ENCODE measurements around the gene MTIF2.
"Not testable (repeated sequence)": the region's sequence is repeated elsewhere in the genome, so short reads cannot be mapped to it uniquely, and the experiment has no call there.

Gene MTIF2

DNA sequence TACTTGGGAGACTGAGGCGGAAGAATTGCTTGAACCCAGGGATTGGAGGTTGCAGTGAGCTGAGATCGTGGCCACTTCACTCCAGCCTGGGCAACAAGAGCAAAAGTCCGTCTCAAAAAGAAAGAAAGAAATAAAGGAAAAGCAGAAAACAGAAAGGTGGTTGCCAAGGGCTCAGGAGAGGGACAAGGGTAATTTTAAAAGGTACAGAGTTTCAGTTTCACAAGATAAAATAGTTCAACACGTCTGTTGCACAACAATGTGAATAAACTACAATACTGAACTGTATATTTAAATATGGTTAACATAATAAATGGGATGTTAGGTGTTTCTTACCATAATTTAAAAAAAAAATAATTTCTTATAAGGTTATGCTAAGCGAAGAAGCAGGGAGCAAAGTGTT lies 23.6 kb downstream of the MTIF2 start:
- WGBS, 2 experiments = 89 to 95% methylated on average over 3 to 4 of the region's 5 CpGs
- H3K4me1 ChIP-seq (ENCODE audit: control insufficient read depth, insufficient read depth, low read length) = no peaks in the 10 kb centered on the region
- no peaks in the 10 kb centered on the region for H3K27me3 ChIP-seq (ENCODE audit: control insufficient read depth, insufficient read depth, low read length, poor library complexity, severe bottlenecking)
- H3K36me3 ChIP-seq (ENCODE audit: control insufficient read depth, insufficient read depth, low read length) = peaks cover 11% of the 10 kb centered on the region
- no peak overlapping the region for H3K27ac ChIP-seq (ENCODE audit: insufficient read depth, low read depth, low read length, poor library complexity, severe bottlenecking)
- H3K9me3 ChIP-seq (ENCODE audit: control insufficient read depth, low read length) = no peaks in the 10 kb centered on the region
- no peak overlapping the region for H3K4me3 ChIP-seq (ENCODE audit: insufficient read depth, low read depth, low read length)

DNA sequence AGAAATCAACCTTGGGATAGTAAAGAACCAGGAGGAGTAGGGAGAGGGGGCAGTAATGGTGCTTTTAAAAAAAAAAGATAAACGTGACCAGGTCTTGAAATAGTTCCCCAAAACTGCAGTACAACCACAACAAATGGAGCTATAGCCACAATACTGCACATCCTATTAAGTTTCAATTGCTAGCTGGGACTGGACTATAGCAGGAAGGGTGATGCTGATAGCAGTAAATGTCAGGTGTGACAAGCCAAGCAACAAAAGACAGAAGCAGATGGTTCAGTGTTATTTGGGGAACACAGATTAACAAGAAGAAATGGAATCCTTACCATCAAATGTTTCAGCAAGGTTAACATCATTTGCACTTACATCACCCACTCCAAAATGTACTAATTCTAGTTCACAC lies 26.4 kb downstream of the MTIF2 start:
- WGBS, 2 experiments = 79% methylated on average over 1 of the region's 1 CpG; no CpG with 5 or more reads in 1 of the 2 experiments
- Histone ChIP-seq H3K9me3 (ENCODE audit: control insufficient read depth, low read length) (no peaks in the 10 kb centered on the region), H3K4me1 (ENCODE audit: control insufficient read depth, insufficient read depth, low read length) (no peaks in the 10 kb centered on the region), H3K27me3 (ENCODE audit: control insufficient read depth, insufficient read depth, low read length, poor library complexity, severe bottlenecking) (no peaks in the 10 kb centered on the region), H3K36me3 (ENCODE audit: control insufficient read depth, insufficient read depth, low read length) (peaks cover 16% of the 10 kb centered on the region), H3K27ac (ENCODE audit: insufficient read depth, low read depth, low read length, poor library complexity, severe bottlenecking) (no peak overlapping the region), H3K4me3 (ENCODE audit: insufficient read depth, low read depth, low read length) (no peak overlapping the region)

DNA sequence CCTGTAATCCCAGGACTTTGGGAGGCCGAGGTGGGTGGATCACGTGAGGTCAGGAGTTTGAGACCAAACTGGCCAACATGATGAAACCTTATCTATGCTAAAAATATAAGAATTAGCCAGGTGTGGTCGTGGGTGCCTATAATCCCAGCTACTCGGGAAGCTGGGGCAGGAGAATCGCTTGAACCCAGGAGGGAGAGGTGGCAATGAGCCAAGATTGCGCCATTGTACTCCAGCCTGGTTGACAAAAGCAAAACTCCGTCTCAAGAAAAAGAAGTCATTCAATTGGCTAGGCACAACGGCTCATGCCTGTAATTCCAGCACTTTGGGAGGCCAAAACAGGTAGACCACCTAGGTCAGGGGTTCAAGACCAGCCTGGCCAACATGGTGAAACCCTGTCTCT lies 27.4 kb downstream of the MTIF2 start:
- H3K9me3 ChIP-seq (ENCODE audit: control insufficient read depth, low read length); H3K27me3 ChIP-seq (ENCODE audit: control insufficient read depth, insufficient read depth, low read length, poor library complexity, severe bottlenecking); H3K4me3 ChIP-seq (ENCODE audit: insufficient read depth, low read depth, low read length); H3K4me1 ChIP-seq (ENCODE audit: control insufficient read depth, insufficient read depth, low read length); H3K27ac ChIP-seq (ENCODE audit: insufficient read depth, low read depth, low read length, poor library complexity, severe bottlenecking): not testable (repeated sequence)
- 90 to 95% methylated on average over 8 of the region's 8 CpGs for WGBS, 2 experiments
- H3K36me3 ChIP-seq (ENCODE audit: control insufficient read depth, insufficient read depth, low read length) = peaks cover 10% of the 10 kb centered on the region

DNA sequence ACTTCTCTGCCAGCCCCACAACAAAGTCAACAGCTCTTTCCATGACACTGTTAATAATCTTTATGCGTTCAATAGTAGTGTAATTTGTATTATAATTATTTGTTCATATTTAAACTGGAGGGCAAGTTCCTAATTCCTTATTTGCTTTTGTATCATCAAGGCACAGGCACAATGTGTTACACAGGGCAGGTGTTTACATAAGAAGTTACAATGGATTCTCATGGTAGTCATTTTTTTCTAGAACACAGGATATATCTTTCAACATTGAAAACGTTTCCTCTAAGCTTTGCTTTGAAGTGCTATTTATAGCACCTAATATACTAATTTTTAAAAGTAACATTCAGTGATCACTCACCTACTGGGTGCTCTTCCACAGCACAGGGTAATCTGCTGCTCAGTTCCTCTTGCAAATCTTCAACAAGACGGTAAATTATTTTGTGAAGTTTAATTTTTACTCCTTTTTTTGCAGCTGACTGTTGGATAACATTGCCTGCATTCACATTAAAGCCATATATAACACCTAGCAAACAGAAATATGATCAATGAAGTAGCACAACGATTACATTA lies 29.3 kb downstream of the MTIF2 start:
- Histone ChIP-seq H3K9me3 (ENCODE audit: control insufficient read depth, low read length) (no peaks in the 10 kb centered on the region), H3K36me3 (ENCODE audit: control insufficient read depth, insufficient read depth, low read length) (peaks cover 15% of the 10 kb centered on the region)
- 92 to 93% methylated on average over 2 to 3 of the region's 4 CpGs for WGBS, 2 experiments

DNA sequence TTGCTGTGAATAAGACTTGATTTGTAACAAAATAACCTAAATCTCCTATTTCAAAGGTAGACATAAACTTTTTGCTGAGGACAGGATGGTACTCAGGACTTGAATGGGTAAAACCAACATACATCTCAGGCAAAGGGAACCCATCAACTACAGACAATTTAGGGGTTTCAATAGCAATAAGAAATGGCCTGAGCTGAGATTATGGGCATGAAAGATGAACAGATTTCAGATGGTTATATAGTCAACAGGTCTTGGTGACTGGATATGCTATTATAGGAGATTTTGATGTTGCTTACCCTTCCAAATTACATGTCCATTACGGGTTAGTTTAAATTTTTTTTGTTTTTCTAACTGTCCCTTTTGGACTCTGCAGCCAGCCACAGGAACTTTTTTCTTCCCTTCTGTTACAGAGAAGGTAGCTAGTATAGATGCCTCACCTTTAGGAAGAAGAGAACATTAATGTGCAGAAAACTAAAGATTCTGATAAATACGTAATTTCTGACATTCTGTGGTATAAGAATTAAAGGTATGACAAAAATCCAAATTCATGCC lies 32.0 kb downstream of the MTIF2 start:
- Histone ChIP-seq H3K9me3 (ENCODE audit: control insufficient read depth, low read length) (no peaks in the 10 kb centered on the region), H3K4me3 (ENCODE audit: insufficient read depth, low read depth, low read length) (no peak overlapping the region), H3K4me1 (ENCODE audit: control insufficient read depth, insufficient read depth, low read length) (peaks cover 13% of the 10 kb centered on the region), H3K36me3 (ENCODE audit: control insufficient read depth, insufficient read depth, low read length) (peaks cover 26% of the 10 kb centered on the region), H3K27me3 (ENCODE audit: control insufficient read depth, insufficient read depth, low read length, poor library complexity, severe bottlenecking) (no peaks in the 10 kb centered on the region), H3K27ac (ENCODE audit: insufficient read depth, low read depth, low read length, poor library complexity, severe bottlenecking) (no peak overlapping the region)
- WGBS, 2 experiments = 100% methylated on average over 2 of the region's 2 CpGs; no CpG with 5 or more reads in 1 of the 2 experiments

More for the DNA sequence above, 29.3 kb downstream of the MTIF2 start:
- H3K27ac ChIP-seq (ENCODE audit: insufficient read depth, low read depth, low read length, poor library complexity, severe bottlenecking) = no peak overlapping the region
- H3K27me3 ChIP-seq (ENCODE audit: control insufficient read depth, insufficient read depth, low read length, poor library complexity, severe bottlenecking) = no peaks in the 10 kb centered on the region
- no peak overlapping the region for H3K4me3 ChIP-seq (ENCODE audit: insufficient read depth, low read depth, low read length)
- H3K4me1 ChIP-seq (ENCODE audit: control insufficient read depth, insufficient read depth, low read length) = peaks cover under 1% of the 10 kb centered on the region

DNA sequence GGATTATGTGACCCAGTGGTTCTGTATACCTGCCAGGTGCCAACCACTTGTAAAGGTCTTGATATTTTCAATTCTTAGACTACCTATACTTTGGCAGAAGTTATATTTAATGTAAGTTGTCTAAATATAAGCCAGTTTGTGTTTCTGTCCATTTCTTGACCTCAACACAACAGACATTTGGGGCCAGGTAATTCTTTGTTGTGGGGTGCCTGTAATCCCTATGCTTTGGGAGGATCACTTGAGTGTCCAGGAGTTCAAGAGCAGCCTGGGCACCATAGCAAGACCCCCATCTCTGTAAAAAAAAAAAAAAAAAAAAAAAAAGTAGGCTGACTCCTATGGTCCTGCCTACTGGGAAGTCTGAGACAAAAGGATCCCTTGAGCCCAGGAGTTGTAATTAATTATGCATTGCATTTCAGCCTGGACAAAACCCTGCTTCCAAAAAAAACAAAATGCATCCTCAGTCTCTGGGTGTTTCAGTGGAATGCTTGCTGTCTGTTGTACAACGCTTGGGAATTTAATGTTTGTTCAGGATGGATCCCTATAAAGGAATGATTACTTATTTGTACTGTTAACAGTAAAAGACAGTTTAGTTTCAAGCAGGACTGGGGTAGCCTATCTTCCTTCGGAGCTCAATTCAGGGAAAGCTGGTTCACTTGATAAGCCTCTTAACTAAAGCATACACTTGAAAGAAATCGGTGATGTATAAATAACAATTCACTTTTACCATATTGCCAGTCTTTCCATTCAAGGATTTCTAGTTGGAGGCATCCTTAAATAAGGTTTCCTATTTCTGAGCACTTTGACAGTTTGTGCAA lies 33.1 kb downstream of the MTIF2 start:
- Histone ChIP-seq H3K4me1 (ENCODE audit: control insufficient read depth, insufficient read depth, low read length) (peaks cover 16% of the 10 kb centered on the region), H3K9me3 (ENCODE audit: control insufficient read depth, low read length) (no peaks in the 10 kb centered on the region), H3K27ac (ENCODE audit: insufficient read depth, low read depth, low read length, poor library complexity, severe bottlenecking) (peak overlapping the region; percentile 38), H3K27me3 (ENCODE audit: control insufficient read depth, insufficient read depth, low read length, poor library complexity, severe bottlenecking) (no peaks in the 10 kb centered on the region), H3K36me3 (ENCODE audit: control insufficient read depth, insufficient read depth, low read length) (peaks cover 26% of the 10 kb centered on the region), H3K4me3 (ENCODE audit: insufficient read depth, low read depth, low read length) (no peak overlapping the region)
- 89 to 95% methylated on average over 3 of the region's 3 CpGs for WGBS, 2 experiments

DNA sequence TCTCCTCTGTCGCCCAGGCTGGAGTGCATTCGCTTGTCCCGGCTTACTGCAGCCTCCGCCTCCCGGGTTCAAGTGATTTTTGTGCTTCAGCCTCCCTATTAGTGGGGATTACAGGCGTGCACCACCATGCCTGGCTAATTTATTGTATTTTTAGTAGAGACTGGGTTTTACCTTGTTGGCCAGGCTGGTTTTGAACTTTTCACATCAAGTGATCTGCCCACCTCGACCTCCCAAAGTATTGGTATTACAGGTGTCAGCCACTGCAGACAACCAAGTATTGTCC lies 35.4 kb downstream of the MTIF2 start:
- Histone ChIP-seq H3K36me3 (ENCODE audit: control insufficient read depth, insufficient read depth, low read length) (peaks cover 20% of the 10 kb centered on the region), H3K9me3 (ENCODE audit: control insufficient read depth, low read length) (no peaks in the 10 kb centered on the region), H3K4me1 (ENCODE audit: control insufficient read depth, insufficient read depth, low read length) (peaks cover 17% of the 10 kb centered on the region), H3K4me3 (ENCODE audit: insufficient read depth, low read depth, low read length) (peak overlapping the region; percentile 79), H3K27ac (ENCODE audit: insufficient read depth, low read depth, low read length, poor library complexity, severe bottlenecking) (no peak overlapping the region), H3K27me3 (ENCODE audit: control insufficient read depth, insufficient read depth, low read length, poor library complexity, severe bottlenecking) (no peaks in the 10 kb centered on the region)
- WGBS, 2 experiments = 74 to 76% methylated on average over 7 of the region's 7 CpGs

DNA sequence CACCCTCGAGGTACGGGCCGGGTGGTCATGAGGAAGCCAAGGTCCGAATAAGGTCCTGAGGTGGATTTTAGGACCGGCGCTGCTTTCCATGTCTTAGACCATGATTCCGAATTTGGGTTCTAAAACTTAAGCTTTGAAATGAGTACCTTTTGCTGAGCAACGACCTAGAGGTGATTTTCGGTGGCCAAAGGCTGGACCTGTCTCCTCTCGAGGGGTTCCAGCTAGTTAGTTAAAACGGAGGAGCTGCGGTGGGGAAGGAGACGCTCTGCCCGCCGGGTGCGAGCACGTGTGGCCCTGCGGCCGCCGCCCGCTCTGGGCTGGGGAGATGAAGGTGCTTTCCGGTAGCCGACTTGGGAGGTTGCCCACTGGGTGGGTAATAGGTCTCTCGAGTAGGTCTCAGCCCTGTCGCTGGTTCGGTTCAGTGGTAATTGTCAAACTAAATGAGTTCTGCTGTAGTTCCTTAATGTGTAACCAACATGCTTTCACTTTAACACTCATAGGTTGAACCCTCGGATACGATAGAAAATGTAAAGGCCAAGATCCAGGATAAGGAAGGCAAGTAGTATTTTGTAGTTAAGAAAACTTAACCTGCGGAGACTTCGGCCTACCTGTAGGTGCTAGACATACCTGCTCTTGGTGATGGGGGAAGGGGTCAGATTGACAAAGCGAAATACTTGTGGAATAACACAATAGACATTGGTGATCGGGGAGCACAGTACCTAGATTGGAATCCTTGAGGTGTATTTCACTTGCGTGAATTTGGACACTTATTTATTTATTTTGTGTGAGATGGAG lies 36.0 kb downstream of the MTIF2 start:
- no peaks in the 10 kb centered on the region for H3K9me3 ChIP-seq (ENCODE audit: control insufficient read depth, low read length)
- 5 to 6% methylated on average over 32 to 33 of the region's 33 CpGs for WGBS, 2 experiments
- no peaks in the 10 kb centered on the region for H3K27me3 ChIP-seq (ENCODE audit: control insufficient read depth, insufficient read depth, low read length, poor library complexity, severe bottlenecking)
- H3K27ac ChIP-seq (ENCODE audit: insufficient read depth, low read depth, low read length, poor library complexity, severe bottlenecking) = peak overlapping the region; percentile 4
- H3K36me3 ChIP-seq (ENCODE audit: control insufficient read depth, insufficient read depth, low read length) = peaks cover 20% of the 10 kb centered on the region
- peaks cover 17% of the 10 kb centered on the region for H3K4me1 ChIP-seq (ENCODE audit: control insufficient read depth, insufficient read depth, low read length)
- peak overlapping the region; percentile 79 for H3K4me3 ChIP-seq (ENCODE audit: insufficient read depth, low read depth, low read length)

DNA sequence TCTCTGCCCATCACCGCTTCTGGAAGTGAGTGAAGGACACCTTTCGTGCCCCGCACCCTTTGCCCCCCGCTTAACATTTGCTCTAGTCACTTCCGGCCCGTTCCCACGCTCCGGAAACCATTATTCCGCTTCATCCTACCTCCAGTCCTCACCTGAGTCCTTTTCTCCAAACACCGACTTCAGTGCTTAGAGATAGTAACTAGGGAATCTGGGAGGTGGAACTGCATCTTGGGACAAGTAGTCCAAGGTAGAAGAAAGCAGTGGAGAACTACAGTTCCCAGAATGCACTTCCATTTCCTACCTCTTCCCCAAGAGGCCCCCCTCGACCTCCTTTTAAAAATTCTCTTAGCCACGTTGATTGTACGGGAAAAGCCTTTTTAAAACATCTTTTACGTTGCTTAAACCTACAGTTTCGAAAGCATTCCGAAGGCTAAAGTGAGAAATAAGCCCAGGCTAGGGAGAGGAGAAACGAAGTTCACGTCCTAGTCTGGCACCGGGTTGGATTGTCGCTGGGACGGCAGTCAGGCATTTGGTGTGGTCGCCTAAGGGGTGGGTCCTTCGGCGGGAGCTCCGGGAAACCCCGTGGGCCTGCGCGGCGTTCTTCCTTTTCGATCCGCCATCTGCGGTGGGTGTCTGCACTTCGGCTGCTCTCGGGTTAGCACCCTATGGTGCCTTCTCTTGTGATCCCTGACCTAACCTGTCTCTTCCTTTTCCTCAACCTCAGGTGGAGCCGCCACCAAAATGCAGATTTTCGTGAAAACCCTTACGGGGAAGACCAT lies 36.8 kb downstream of the MTIF2 start, which contains the start of the genes CLHC1 and RPS27A:
CLHC1 (minus strand) TSS at position 210 of the 779 bp plus-strand sequence. CDS start 9,882 bp downstream, outside the sequence.
RPS27A (plus strand) TSS at position 605 of the 779 bp plus-strand sequence; CDS start at position 742, 137 bp downstream.
- H3K27ac ChIP-seq (ENCODE audit: insufficient read depth, low read depth, low read length, poor library complexity, severe bottlenecking) = peak within 1 kb of the TSS; percentile 46
- peaks cover 17% of the 10 kb centered on the region for H3K4me1 ChIP-seq (ENCODE audit: control insufficient read depth, insufficient read depth, low read length)
- H3K9me3 ChIP-seq (ENCODE audit: control insufficient read depth, low read length) = no peaks in the 10 kb centered on the region
- WGBS, 2 experiments = 0% methylated on average over 36 to 37 of the region's 37 CpGs
- H3K27me3 ChIP-seq (ENCODE audit: control insufficient read depth, insufficient read depth, low read length, poor library complexity, severe bottlenecking) = no peaks in the 10 kb centered on the region
- H3K36me3 ChIP-seq (ENCODE audit: control insufficient read depth, insufficient read depth, low read length) = peaks cover 20% of the 10 kb centered on the region
- peak within 1 kb of the TSS; percentile 79 for H3K4me3 ChIP-seq (ENCODE audit: insufficient read depth, low read depth, low read length)

Measured in ectodermal cell (in vitro differentiated cells).